ENCODE measurements around the gene PKNOX1.
"Not testable (repeated sequence)": the region's sequence is repeated elsewhere in the genome, so short reads cannot be mapped to it uniquely, and the experiment has no call there.

The PKNOX1 gene

GRCh38 chr21:42983869-42984268 lies 9.5 kb downstream of the PKNOX1 start:
- DNase-seq (ENCODE audit: low spot score): no peak

DNA sequence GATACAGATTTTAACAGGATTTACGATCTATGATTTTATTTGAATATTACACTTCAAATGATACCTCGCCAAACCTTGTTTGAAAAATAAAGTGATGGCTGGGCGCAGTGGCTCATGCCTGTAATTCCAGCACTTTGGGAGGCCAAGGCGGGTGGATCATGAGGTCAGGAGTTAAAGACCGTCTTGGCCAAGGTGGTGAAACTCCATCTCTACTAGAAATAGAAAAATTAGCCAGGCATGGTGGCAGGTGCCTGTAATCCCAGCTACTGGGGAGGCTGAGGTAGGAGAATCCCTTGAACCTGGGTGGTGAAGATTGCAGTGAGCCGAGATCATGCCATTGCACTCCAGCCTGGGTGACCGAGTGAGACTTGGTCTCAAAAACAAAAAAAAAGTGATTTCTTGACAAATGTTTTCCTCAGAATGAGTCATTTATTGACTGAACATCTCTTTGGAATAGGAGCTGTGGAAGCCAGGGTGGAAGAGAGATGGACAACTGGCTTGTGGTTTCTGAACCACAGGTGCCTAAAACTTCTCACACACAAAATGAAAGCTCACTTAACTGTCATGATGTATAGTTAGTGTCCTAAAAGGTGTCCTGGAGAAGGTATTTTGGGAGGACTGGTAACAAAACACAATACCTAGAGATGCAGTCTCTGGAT lies 11.9 kb downstream of the PKNOX1 start:
- DNase-seq (ENCODE audit: low spot score): no peak

GRCh38 chr21:42988236-42988965 lies 14.0 kb downstream of the PKNOX1 start:
- DNase-seq (ENCODE audit: low spot score): peak; percentile 34

- DNase-seq (ENCODE audit: low spot score): not testable (repeated sequence)
These were observed 15.0 kb downstream of the PKNOX1 start for GRCh38 chr21:42989370-42989769.

DNA sequence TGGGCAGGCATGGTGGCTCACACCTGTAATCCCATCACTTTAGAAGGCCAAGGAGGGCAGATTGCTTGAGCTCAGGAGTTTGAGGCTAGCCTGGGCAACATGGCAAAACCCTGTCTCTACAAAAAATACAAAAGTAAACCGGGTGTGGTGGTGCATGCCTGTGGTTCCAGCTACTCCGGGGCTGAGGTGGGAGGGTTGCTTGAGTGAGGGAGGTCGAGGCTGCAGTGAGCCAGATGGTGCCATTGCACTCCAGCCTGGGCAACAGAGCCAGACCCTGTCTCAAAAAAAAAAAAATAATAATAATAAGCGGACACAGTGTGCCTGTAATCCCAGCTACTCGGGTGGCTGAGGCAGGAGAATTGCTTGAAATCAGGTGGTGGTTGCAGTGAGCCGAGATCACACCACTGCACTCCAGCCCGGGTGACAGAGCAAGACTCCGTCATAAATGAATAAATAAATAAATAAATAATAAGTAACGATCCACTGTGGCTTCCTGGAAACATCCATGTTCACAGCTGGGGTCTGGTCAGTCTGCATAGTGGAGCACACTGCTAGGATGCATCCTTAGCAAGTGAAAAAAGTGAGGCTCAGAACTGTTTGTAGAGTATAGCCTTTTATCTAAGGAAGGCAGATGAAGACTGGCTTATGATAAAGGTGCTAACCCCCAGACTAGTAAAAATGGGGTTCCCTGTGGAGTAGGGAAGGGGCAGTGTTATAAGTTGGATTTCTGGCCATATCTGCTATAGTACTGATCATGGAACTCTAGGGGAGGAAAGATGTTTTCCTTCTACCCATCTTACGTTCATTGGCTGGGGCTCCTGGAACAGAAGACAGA lies 15.7 kb downstream of the PKNOX1 start:
- no peak for DNase-seq (ENCODE audit: low spot score)

DNA sequence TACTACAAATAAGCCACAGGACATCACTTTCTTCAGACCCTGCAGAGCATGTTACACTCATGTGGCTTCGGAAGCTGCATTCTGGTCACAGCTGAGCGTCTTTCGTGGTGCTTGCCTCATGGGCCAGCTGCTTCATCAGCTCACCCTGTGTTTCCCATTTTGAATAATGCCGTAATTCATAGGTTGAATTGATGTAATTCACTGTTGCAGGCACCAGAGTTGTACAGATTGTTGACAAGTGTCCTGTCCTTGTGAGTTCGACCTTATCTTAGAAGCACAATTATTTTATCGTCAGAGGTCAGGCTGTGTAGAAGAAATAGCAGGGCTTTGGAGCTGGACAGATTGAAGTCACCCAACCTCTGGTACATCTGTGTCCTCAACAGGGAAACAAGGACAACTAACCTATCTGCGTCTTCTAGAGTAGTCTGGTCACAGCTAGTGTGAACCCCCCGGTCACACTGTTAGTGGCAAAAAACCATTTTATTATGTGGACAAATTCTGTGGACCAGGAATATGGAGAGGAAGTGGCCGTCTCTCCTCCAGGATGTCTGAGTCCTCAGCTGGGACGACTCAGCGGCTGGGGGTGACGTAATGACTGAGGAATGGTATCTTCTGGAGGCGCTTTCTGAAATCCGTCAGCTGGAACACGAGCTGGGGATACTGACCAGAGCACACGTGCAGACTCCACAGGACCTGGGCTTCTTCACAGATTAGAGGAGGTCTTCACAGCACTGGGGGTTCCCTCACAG lies 17.8 kb downstream of the PKNOX1 start:
- DNase-seq (ENCODE audit: low spot score): peak; percentile 91

DNA sequence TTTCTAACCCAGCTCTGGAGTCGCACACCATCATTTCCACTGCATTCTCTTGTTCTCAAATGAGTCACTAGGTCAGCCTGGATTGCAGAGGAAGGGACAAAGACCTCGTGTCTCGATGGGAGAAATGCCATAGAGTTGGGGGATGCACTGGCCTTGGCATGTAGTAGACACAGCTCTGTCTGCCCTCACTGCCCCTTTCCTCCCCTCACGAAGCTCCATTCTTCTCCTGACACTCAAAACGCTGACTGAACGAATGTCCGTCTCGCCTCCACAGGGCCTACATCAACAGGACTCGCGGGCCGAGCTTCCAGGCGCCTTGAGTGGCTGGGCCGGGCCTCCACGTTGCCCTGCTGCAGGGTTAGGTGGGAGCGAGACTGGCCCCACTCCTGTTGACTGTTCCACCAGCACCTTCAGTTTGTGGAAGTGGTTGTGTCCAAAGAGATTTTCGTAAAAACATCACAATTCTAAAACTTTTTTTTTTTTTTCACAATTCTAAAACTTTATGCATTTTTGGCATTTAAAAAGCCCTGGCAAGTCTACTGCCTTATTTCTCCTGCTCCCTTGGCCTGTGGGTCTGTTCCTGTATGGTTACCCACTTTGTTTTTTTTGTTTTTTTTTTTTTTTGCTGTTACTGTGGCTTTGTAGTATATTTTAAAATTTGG lies 18.8 kb downstream of the PKNOX1 start:
- DNase-seq (ENCODE audit: low spot score): no peak

DNA sequence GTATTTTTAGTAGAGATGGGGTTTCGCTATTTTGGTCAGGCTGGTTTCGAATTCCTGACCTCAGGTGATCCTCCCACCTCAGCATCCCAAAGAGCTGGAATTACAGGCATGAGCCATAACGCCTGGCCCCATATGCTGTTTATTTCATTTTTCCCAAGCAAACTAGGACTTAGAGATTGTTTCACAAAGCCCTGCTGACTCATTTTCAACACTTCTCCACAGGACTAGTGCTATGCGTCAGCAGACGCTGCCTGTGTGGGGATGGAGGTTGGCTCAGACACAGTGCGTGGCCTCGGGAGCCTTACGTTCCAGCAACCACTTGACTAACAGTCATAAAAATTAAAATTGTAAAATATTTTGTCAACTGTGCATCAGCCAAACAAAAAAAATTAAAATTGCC lies 22.7 kb downstream of the PKNOX1 start:
- DNase-seq (ENCODE audit: low spot score): peak; percentile 44

- not testable (repeated sequence) for DNase-seq (ENCODE audit: low spot score)
These were observed 23.6 kb downstream of the PKNOX1 start for GRCh38 chr21:42997983-42998382.

GRCh38 chr21:42999152-42999551 lies 24.8 kb downstream of the PKNOX1 start:
- DNase-seq (ENCODE audit: low spot score): not testable (repeated sequence)

- not testable (repeated sequence) for DNase-seq (ENCODE audit: low spot score)
These were observed 25.7 kb downstream of the PKNOX1 start for GRCh38 chr21:43000041-43000440.

DNA sequence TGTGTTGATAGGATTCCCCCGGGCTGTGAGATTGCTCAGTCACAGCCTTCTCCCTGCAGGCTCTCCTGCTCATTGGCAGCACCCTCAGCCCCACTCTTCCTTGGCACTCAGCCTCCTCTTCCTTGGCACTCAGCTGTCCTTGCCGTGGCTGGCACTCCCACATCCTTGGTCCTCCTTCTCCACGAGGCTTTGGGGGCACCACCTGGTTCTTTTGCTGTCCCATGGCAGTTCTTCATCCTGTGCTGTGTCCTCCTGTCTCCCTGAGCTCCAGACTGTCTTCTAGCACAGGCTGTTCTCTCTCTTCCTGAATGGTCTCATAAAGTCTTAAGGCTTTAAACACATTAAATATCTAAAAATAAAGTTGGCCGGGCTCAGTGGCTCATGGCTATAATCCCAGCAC lies 27.0 kb downstream of the PKNOX1 start:
- DNase-seq (ENCODE audit: low spot score): no peak

GRCh38 chr21:43004926-43005325 lies 30.6 kb downstream of the PKNOX1 start:
- DNase-seq (ENCODE audit: low spot score): no peak

DNA sequence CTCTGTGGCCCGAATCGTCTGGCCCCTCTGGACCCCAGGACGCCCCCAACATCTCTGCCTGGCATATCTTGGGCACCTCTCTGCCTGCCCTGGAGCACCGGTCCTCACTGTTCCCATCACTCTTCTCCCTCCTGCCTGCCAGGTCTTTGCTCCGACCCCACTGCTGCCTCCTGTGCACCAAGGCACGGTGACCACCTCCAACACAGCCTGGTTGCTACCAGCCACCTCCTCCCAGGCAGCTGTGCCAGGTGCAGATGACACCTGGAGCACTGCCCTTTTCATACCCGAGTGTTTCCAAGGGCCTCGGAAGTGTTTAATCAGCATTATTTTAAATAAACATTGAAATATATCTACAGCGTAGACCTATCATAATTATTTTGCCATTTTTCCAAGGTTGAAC lies 31.3 kb downstream of the PKNOX1 start:
- DNase-seq (ENCODE audit: low spot score): no peak

GRCh38 chr21:43006051-43006873 lies 31.9 kb downstream of the PKNOX1 start:
- not testable (repeated sequence) for DNase-seq (ENCODE audit: low spot score)

DNA sequence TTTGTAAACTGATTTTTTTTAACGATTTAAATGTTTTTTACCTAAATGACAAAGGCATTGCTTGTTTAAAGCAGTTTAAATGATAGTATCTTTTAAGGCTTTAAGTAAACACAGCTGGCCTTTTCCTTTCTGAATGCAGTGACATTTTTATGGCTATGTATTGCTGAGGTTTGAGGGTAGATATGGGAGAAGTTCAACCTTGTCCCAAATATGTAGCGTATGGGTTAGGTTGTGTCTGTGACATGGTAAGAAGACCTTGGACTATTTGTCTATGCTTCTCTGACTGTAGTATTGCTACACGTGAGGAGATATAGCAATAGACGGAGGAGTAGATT lies 32.5 kb downstream of the PKNOX1 start:
- DNase-seq (ENCODE audit: low spot score): no peak

GRCh38 chr21:43012596-43012995 lies 38.2 kb downstream of the PKNOX1 start:
- DNase-seq (ENCODE audit: low spot score): no peak

DNA sequence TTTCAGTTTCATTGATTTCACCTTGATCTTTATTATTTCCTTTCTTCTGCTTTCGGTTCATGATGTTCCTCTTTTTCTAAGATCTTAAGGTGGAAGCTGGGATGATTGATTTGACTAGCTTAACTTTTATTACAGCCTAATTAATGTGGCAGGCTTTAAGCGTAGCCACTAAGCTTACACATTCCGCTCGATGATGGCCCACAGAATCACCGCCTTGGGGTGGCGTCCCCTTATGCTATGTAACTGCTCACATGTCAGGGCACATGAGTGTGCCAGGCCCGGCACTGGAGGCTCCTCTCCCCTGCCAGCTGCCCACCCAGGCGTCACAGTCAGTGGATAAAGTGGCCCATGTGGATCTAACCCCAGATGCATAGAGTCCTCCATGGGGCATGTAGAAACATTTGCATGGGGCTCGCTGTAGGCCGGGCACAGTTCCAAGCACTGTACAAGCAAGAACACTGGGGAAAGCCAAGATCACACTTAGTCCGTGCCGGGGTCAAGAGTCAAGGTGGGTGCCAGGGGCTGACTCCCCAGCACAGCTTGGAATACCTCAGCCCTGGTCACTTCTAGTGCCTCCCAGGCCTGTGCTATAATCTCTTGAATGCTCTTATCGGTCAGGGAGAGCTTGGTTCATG lies 41.7 kb downstream of the PKNOX1 start:
- no peak for DNase-seq (ENCODE audit: low spot score)

GRCh38 chr21:43016728-43017127 lies 42.4 kb downstream of the PKNOX1 start:
- no peak for DNase-seq (ENCODE audit: low spot score)

GRCh38 chr21:43018519-43018918 lies 44.2 kb downstream of the PKNOX1 start:
- DNase-seq (ENCODE audit: low spot score): no peak
